Activated naive CD8-positive, alpha-beta T cell treated with anti-CD3 and anti-CD28 coated beads for 36 hours (primary cell): Measurements from ENCODE around the gene ARNT2. TPM values are rescaled to one million over a fixed set of nuclear protein-coding genes. Genes with fewer than 3 reads are reported as not detected.

ENCODE experiments used
- DNase-seq: peaks from one replicate; pipeline ENCODE4 v3.0.0; 2021
- H3K27ac Mint-ChIP-seq: one replicate; pipeline ENCODE4 v1.8.0; 2022; ENCODE audit warnings: mild to moderate bottlenecking, moderate library complexity, mixed read lengths
- H3K27me3 Mint-ChIP-seq: one replicate; pipeline ENCODE4 v1.8.0; 2022; ENCODE audit warnings: mild to moderate bottlenecking, mixed read lengths
- H3K36me3 Mint-ChIP-seq: one replicate; pipeline ENCODE4 v1.8.0; 2021; ENCODE audit warnings: mild to moderate bottlenecking, mixed read lengths
- H3K4me1 Mint-ChIP-seq: one replicate; pipeline ENCODE4 v1.8.0; 2021; ENCODE audit warnings: mixed read lengths
- H3K4me3 Mint-ChIP-seq: one replicate; pipeline ENCODE4 v1.8.0; 2022; ENCODE audit warnings: mild to moderate bottlenecking, moderate library complexity, mixed read lengths
- H3K9me3 Mint-ChIP-seq: one replicate; pipeline ENCODE4 v1.8.0; 2022; ENCODE audit warnings: mixed read lengths
- total RNA-seq, 2 experiments: library from RNA; stranded (reverse); gene quantifications; one replicate each; pipeline ENCODE4 v1.2.3, GENCODE V29; 2021

The ARNT2 gene
- total RNA-seq, 2 experiments from 2014 or later, result not detected

DNA sequence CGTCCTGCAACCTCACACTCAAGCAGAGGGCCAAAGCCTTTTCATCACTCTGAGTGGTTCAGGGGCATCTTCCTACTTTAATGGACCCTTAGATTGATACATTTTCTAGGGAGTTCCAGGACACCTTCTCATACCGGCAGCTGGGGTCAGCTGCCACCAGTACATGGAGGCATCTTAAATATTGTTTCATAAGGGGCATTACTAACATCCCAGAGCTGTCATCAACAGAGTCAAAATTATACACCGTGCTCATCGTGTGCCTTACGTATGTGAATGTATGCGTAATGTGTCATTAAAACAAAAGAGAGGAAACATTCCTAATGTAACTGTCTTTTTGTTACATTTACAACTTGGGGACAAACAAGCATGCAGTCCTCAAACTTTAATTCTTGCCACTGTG lies 57.9 kb downstream of the ARNT2 start:
- Mint-ChIP-seq H3K9me3 (no peaks in the 10 kb centered on the region), H3K36me3 (no peaks in the 10 kb centered on the region), H3K27ac (no peak overlapping the region), H3K4me1 (no peaks in the 10 kb centered on the region), H3K27me3 (no peaks in the 10 kb centered on the region), H3K4me3 (no peak overlapping the region)
- no peak for DNase-seq

DNA sequence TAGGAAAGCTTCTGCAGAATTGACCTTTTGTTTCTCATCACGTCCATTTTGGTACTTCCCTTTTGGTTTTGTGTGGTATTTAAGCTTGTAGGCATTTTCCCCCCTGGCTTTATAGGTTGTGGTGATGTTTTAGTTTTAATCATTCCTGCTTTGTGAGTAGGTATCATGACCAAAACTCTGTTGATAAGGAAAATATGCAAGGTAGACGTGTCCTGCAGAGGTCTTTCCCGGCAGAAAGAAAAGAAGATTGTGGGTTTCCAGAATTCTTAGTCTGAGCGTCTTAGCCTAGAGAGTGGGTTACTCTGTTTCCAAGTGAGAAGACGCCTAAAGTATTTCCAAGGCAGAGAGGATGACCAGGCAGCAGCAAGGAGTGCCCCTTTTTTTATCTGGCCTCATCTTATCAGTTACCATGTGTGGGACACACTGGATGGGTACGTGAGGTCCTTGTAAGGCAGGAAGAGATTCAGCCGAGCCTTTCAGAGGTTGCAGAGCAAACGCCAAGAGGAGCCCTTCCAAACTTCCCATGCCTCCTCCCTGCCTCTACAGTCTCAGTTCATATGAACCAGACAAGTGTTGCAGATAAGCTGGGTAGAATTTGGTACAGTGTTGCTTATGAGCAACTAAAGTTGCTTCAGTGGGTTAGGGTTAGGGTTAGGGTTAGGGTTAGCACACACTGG lies 58.8 kb downstream of the ARNT2 start:
- Mint-ChIP-seq H3K4me1 (no peaks in the 10 kb centered on the region), H3K27ac (no peak overlapping the region), H3K9me3 (no peaks in the 10 kb centered on the region), H3K27me3 (no peaks in the 10 kb centered on the region), H3K36me3 (no peaks in the 10 kb centered on the region), H3K4me3 (no peak overlapping the region)
- no peak for DNase-seq

DNA sequence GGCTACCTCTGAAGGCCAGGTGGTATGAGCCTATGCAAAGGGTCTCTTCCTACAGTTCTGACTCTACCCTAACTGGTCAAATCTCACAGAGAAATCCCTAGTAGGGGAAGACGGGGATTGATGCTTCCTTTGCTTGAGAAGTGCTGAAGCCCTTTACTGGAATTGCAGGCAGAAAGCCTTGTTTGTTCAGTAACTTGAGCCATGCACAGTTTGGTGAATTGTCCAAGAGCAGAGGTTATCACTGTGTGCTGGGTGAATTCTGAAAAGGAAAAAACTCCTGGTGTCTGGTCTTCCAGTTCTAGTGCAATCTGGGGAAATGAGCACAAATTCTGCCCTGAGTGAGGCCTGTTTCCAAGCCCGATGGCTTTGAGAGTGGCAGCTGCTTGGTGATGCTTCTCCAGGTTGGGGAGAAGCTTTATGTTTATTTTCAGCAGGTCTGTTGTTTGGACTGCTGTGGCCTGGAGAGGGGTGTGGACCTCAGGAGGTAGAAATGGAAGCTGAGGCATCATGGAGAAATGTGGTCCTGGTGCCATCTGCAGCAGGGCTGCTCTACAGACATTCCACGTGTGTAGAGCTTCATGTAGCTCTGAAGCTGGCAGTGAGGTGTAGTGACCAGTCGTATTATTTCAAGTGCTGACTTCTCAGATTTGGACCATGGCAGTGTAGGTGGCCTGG lies 60.9 kb downstream of the ARNT2 start:
- H3K4me1 Mint-ChIP-seq, result no peaks in the 10 kb centered on the region
- no peak overlapping the region for H3K27ac Mint-ChIP-seq
- peaks cover 8% of the 10 kb centered on the region for H3K27me3 Mint-ChIP-seq
- H3K9me3 Mint-ChIP-seq, result no peaks in the 10 kb centered on the region
- no peaks in the 10 kb centered on the region for H3K36me3 Mint-ChIP-seq
- DNase-seq, result no peak
- H3K4me3 Mint-ChIP-seq, result no peak overlapping the region

DNA sequence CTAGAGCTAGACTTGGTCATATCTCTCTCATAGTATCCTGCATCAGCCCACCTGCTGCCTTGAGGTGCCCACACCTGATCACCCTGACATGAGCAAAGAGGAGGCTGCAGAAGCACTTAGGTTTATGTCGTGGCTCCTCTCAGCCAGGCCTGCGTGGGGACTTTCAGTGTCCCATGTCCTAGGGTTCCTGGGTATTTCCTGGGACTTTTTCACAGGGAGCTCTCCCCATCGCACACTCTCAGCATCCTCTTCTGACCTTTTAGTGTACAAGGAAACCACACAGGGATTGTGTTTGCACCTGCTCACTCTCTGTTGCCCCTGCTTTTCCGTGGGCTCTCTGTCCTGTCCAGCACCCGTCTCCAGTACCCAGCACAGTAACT lies 61.4 kb downstream of the ARNT2 start:
- no peaks in the 10 kb centered on the region for H3K36me3 Mint-ChIP-seq
- no peak overlapping the region for H3K4me3 Mint-ChIP-seq
- no peaks in the 10 kb centered on the region for H3K4me1 Mint-ChIP-seq
- peaks cover 13% of the 10 kb centered on the region for H3K27me3 Mint-ChIP-seq
- no peaks in the 10 kb centered on the region for H3K9me3 Mint-ChIP-seq
- DNase-seq, result no peak
- no peak overlapping the region for H3K27ac Mint-ChIP-seq

- H3K36me3 Mint-ChIP-seq, result no peaks in the 10 kb centered on the region
- no peak for DNase-seq
- H3K27me3 Mint-ChIP-seq, result peaks cover 20% of the 10 kb centered on the region
- H3K4me1 Mint-ChIP-seq, result no peaks in the 10 kb centered on the region
- no peak overlapping the region for H3K4me3 Mint-ChIP-seq
- H3K9me3 Mint-ChIP-seq, result no peaks in the 10 kb centered on the region
- H3K27ac Mint-ChIP-seq, result no peak overlapping the region
Observed at GRCh38 chr15:80466543-80466942, 62.4 kb downstream of the ARNT2 start.

- Mint-ChIP-seq H3K9me3 (no peaks in the 10 kb centered on the region), H3K4me1 (no peaks in the 10 kb centered on the region), H3K27me3 (peaks cover 23% of the 10 kb centered on the region), H3K4me3 (no peak overlapping the region), H3K36me3 (no peaks in the 10 kb centered on the region), H3K27ac (no peak overlapping the region)
- DNase-seq, result no peak
Observed at GRCh38 chr15:80467311-80467714, 63.1 kb downstream of the ARNT2 start.

DNA sequence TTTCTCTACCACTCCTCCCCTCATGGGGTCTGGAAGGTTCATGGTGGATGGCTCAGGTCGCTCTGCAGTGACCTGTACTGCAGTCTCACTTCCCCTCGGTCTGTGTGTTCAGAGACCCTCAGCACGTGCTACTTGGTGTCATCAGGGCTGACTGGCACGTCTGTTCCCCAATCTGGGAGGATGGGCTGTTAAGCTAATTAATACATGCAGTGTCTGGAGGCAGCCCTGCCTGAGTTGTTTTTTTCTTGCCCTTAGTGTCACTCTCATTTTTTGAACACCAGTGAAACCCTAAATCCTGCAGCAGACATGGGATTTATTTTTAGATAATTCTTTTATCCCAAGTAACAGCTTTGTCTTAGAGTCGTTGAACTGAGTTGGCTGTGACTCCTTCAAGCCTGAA lies 64.6 kb downstream of the ARNT2 start:
- DNase-seq, result no peak
- Mint-ChIP-seq H3K9me3 (no peaks in the 10 kb centered on the region), H3K36me3 (no peaks in the 10 kb centered on the region), H3K27ac (no peak overlapping the region), H3K4me1 (no peaks in the 10 kb centered on the region), H3K27me3 (peaks cover 38% of the 10 kb centered on the region), H3K4me3 (no peak overlapping the region)

GRCh38 chr15:80471881-80472280 lies 67.7 kb downstream of the ARNT2 start:
- Mint-ChIP-seq H3K27me3 (peaks cover 46% of the 10 kb centered on the region), H3K4me1 (peaks cover 1% of the 10 kb centered on the region), H3K9me3 (peaks cover 6% of the 10 kb centered on the region), H3K36me3 (no peaks in the 10 kb centered on the region), H3K4me3 (no peak overlapping the region), H3K27ac (no peak overlapping the region)
- DNase-seq, result no peak

- no peak overlapping the region for H3K27ac Mint-ChIP-seq
- H3K27me3 Mint-ChIP-seq, result peaks cover 41% of the 10 kb centered on the region
- no peak for DNase-seq
- peaks cover 7% of the 10 kb centered on the region for H3K9me3 Mint-ChIP-seq
- no peak overlapping the region for H3K4me3 Mint-ChIP-seq
- H3K4me1 Mint-ChIP-seq, result peaks cover 1% of the 10 kb centered on the region
- H3K36me3 Mint-ChIP-seq, result no peaks in the 10 kb centered on the region
Observed at GRCh38 chr15:80473286-80474223, 69.4 kb downstream of the ARNT2 start.

DNA sequence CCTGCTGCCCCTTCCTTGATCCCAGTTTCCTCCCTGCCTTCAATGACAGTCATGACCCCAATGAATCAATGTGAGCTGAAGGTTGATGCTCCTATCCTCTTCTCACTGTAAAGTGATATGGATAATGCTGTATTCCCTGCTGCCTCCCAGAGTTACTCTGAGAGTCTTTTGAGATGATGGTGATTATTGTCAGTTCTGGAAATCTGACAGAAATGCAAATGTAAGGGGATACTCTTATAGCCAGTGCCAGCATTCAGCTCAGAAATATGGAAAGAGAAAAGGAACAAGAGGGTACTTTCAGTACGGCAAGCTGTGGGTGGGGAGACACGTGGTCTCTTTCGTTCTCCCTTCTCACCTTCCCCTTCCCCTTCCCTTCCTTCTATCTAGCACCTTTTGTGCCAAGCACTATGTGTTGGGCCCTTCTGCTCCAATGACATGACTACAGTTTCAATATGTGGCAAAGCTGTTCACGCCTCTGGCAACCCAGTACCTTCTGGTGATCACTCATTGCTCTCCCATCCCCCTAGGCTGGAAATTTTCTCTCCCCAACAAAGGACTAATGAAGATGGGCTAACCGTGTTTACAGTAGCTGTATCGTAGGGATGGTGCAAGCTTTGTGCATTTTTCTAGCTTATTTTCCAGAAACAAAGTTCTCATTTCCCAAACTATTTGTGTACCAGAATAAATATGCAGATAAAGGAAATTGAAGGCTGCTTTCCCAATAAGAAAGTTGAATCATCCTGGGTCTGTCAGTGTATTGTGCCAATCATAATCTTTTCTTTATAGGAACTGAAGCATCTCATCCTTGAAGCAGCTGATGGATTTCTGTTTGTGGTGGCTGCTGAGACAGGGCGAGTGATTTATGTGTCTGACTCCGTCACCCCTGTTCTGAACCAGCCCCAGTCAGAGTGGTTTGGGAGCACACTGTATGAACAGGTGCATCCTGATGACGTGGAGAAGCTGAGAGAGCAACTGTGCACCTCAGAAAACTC lies 70.3 kb downstream of the ARNT2 start:
- H3K36me3 Mint-ChIP-seq, result no peaks in the 10 kb centered on the region
- H3K27ac Mint-ChIP-seq, result no peak overlapping the region
- no peak overlapping the region for H3K4me3 Mint-ChIP-seq
- H3K4me1 Mint-ChIP-seq, result peaks cover 1% of the 10 kb centered on the region
- DNase-seq, result no peak
- peaks cover 41% of the 10 kb centered on the region for H3K27me3 Mint-ChIP-seq
- peaks cover 7% of the 10 kb centered on the region for H3K9me3 Mint-ChIP-seq

DNA sequence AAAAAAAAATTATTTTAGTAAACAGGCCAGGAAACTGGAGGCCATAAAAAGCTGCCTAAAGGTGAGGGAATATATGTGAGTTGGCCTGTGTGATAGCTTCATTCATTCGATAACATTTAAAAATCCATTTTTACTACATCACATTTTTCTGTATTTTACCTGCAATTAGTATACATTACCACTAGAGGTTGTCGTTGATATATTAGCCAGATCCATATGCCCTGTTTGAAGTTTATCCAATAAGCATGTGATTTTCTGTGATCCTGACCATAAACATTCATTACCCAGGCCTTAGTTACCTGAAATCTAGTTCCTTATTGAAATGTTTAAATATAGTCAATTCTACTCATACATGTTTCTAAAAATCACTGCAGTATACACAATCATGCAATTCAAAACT lies 71.4 kb downstream of the ARNT2 start:
- H3K36me3 Mint-ChIP-seq, result no peaks in the 10 kb centered on the region
- peaks cover 1% of the 10 kb centered on the region for H3K4me1 Mint-ChIP-seq
- no peak overlapping the region for H3K4me3 Mint-ChIP-seq
- H3K27me3 Mint-ChIP-seq, result peaks cover 33% of the 10 kb centered on the region
- H3K27ac Mint-ChIP-seq, result no peak overlapping the region
- peaks cover 7% of the 10 kb centered on the region for H3K9me3 Mint-ChIP-seq
- DNase-seq, result no peak

- peaks cover 1% of the 10 kb centered on the region for H3K4me1 Mint-ChIP-seq
- no peaks in the 10 kb centered on the region for H3K36me3 Mint-ChIP-seq
- H3K27me3 Mint-ChIP-seq, result peaks cover 31% of the 10 kb centered on the region
- no peak overlapping the region for H3K27ac Mint-ChIP-seq
- peaks cover 7% of the 10 kb centered on the region for H3K9me3 Mint-ChIP-seq
- no peak for DNase-seq
- no peak overlapping the region for H3K4me3 Mint-ChIP-seq
Observed at GRCh38 chr15:80476036-80476435, 71.9 kb downstream of the ARNT2 start.

DNA sequence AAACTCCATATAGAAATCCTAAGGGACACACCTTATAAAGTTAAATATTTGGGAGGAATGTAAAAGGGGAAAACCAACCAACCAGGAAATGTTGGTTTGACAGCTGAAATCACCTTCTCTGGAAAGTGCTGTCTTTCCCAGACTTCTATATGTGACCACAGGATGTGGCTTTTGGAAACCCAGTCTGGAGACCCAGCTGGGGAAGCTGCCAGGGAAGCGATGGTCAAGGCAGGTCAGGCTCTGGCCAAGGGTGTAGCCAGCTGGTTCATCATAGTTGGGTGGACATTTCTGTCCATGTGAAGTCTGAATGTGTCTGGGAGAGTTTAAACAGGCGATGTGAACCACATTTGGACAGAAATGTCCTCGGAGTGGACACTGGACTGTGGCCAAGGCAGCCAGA lies 73.9 kb downstream of the ARNT2 start:
- Mint-ChIP-seq H3K9me3 (peaks cover 7% of the 10 kb centered on the region), H3K27ac (no peak overlapping the region), H3K36me3 (no peaks in the 10 kb centered on the region), H3K4me1 (peaks cover 1% of the 10 kb centered on the region), H3K27me3 (peaks cover 15% of the 10 kb centered on the region), H3K4me3 (no peak overlapping the region)
- no peak for DNase-seq

GRCh38 chr15:80479191-80479590 lies 75.0 kb downstream of the ARNT2 start:
- Mint-ChIP-seq H3K9me3 (peaks cover 7% of the 10 kb centered on the region), H3K36me3 (no peaks in the 10 kb centered on the region), H3K4me1 (peaks cover 1% of the 10 kb centered on the region), H3K4me3 (no peak overlapping the region), H3K27me3 (peaks cover 4% of the 10 kb centered on the region), H3K27ac (no peak overlapping the region)
- no peak for DNase-seq
